D721Med (cell line): ENCODE data around the gene ECE1.

ENCODE experiments used
- DNase-seq: peaks from one replicate; pipeline ENCODE4 v3.0.0; 2011; ENCODE audit warnings: low spot score; ENCODE audit not compliant: insufficient read length
- FAIRE-seq: peaks from 2 replicates; lab custom pipeline; 2011; peaks lifted over from hg19 to GRCh38; lab: Jason Lieb, UNC
- CTCF ChIP-seq: IDR thresholded peaks from 2 replicates; pipeline ENCODE4 v1.5.1; 2012; ENCODE audit warnings: mild to moderate bottlenecking, control low read depth; ENCODE audit not compliant: insufficient read depth; ENCODE audit errors: missing control alignments

ECE1 gene

DNA sequence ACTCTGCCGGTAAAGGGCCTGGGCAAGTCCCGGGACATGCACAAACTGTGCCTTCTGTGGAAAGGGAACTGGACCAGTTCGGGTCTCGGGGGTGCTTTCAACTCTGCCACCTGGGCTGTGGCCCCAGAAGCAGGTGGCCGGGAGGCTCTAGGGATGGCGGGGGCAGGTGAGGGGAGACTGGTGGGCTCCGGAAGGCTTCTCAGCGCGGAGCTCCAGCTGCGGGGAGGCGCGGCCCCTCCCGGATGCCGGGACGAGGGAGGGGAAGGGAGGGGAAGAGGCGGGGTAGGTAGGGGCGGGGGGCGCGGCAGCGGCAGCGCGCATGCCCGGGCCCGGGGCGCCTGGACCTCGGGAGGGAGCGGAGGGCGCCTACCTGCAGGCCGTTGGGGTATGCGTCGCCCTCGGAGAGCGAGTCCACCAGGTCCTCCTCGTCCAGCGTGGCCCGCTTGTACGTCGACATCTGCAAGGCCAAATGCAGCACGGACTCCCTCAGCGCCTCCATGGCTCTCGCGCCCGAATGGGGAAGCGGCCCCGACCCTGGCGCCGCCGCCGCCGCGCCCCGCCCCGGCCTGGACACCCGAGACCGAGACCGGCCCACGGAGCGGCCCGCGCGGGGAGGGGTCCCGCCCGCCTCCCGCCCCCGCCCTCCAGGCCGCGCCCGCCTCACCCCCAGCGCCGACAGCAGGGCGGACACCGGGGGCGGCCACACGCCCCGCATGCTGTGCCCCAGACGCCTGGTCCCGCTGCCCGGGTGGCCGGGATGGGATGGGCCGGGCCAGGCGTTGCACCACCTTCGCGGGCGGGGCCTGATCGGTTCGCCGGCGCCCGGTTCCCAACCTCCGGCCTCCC is at the start of gene ECE1:
Gene ECE1 (minus strand): TSS at position 764 of the 846 bp plus-strand sequence. CDS start 49 bp downstream, at position 715.
- TF ChIP-seq CTCF: no peak
- DNase-seq: no peak
- FAIRE-seq: no peak

DNA sequence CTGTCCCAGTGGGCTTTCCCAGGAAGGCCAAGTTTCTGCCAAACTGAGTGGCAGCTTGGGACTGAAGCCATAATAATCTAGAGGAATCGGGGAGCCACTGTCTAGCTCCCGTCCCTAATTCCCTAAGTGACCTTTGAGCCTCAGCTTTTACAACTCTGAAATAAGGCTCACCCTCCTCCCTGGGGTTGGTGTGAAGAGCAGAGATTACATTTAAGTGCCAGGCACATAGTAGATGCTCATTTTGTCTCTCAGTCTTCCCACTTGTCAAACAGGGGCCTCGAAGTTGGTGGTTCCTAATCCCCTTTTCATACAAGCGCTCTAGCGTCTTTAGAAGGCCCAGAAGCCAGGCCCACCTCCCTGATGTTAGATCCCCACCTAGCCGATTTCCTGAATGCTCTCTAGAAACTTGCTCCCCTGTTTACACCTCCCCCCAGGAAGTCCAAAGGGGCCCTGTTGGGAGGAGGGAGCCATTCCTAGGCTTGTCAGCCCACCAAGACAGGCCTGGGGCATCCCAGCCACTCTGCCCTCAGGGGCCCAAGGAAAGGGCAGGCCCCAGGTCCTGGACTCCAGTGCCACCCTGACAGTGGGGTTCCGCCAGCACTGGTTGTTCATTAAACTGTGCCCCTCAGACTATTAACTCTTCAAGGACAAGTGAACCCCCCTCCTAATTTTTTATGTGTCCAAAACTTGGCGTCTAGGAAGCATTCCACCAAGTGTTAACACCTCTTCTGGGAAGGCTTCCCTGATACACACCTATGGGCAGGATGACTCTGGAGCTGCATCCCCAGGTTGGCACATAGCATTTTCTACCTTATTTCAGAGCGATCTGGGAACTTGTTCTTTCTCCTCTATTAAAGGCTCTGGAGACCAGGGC is 49.3 kb upstream of the ECE1 start:
- FAIRE-seq (no peak), DNase-seq (no peak)

GRCh38 chr1:21338573-21339355 is 48.5 kb upstream of the ECE1 start:
- TF ChIP-seq CTCF: no peak

More for the DNA sequence above, 49.3 kb upstream of the ECE1 start:
- TF ChIP-seq CTCF: no peak

GRCh38 chr1:21337928-21338572 is 47.8 kb upstream of the ECE1 start:
- DNase-seq (no peak), FAIRE-seq (no peak)
- no peak for TF ChIP-seq CTCF

More at GRCh38 chr1:21338573-21339355, 48.5 kb upstream of the ECE1 start:
- no peak for DNase-seq
- FAIRE-seq: no peak

GRCh38 chr1:21337454-21337927 is 47.2 kb upstream of the ECE1 start:
- TF ChIP-seq CTCF: no peak
- DNase-seq: no peak
- FAIRE-seq: no peak

DNA sequence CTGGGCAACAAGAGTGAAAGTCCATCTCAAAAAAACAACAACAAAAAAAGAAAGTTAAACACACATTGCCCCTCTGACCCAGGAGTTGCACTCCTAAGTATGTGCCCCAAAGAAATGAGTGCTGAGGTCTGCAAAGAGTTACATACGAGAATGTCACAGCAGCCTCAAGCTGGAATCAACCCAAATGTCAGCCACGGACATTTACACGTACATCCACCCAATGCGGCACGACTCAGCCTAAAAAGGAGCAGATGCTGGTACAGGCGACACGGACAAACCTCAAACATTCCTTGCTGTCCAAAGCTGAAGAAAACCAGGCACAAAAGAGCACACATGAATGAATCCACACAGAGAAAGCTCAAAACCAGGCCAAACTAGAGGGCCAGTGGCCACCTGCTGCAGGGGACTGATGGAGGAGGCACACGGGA is 46.8 kb upstream of the ECE1 start:
- TF ChIP-seq CTCF: no peak
- DNase-seq (no peak), FAIRE-seq (no peak)
